A549 (cell line): ENCODE results near the gene FAM131C. TPM values are rescaled to one million over a fixed set of nuclear protein-coding genes. Genes with fewer than 3 reads are reported as not detected.

Experiments used
- ATAC-seq, 2 experiments: fragments of 200-7000 bp in 1 of 2; fragments of >200 bp in 1 of 2; cut with Nextera tagmentation in 1 of 2; cut with Tn5 transposase in 1 of 2; 3 replicates each; pipeline versions ENCODE4 v1.8.0 to v1.9.1; 2018 to 2020; ENCODE audit warnings: mild to moderate bottlenecking in 1 of 2, moderate library complexity in 1 of 2
- CTCF ChIA-PET: fragments of 300-600 bp; sonication (Branson Sonifier 250); formaldehyde crosslinking; extraction: SDS; loops from one replicate; lab custom pipeline; 2021; ENCODE audit warnings: antibody characterized with exemption, inconsistent platforms; lab: Yijun Ruan, JAX
- POLR2A ChIA-PET: fragments of 350-600 bp; formaldehyde crosslinking; extraction: SDS; loops from one replicate; lab custom pipeline; 2021; ENCODE audit warnings: antibody characterized with exemption, inconsistent platforms; lab: Yijun Ruan, JAX
- DNase-seq, 2 experiments: peaks; one replicate each; pipeline versions ENCODE4 v3.0.0 to v3.0.0-alpha.2; 2011 to 2016; ENCODE audit warnings: low read depth in 1 of 2, low spot score in 1 of 2
- FAIRE-seq: peaks from 2 replicates; lab custom pipeline; 2011; peaks lifted over from hg19 to GRCh38; lab: Jason Lieb, UNC
- H3K27ac ChIP-seq, 2 experiments: fragments of >200 bp; sonication (Bioruptor Twin); formaldehyde crosslinking; 3 replicates each; pipeline ENCODE4 v1.5.1; 2016 to 2017
- H3K4me1 ChIP-seq: fragments of >200 bp; sonication (Bioruptor Twin); formaldehyde crosslinking; 3 replicates; pipeline ENCODE4 v1.6.1; 2016
- H3K4me2 ChIP-seq: fragments of >200 bp; sonication (Bioruptor Twin); formaldehyde crosslinking; 3 replicates; pipeline ENCODE4 v1.6.1; 2016
- H3K4me3 ChIP-seq: fragments of >200 bp; sonication (Bioruptor Twin); formaldehyde crosslinking; 3 replicates; pipeline ENCODE4 v1.5.1; 2016
- H3K9me3 ChIP-seq: fragments of >200 bp; sonication (Bioruptor Twin); formaldehyde crosslinking; 3 replicates; pipeline ENCODE4 v1.6.1; 2016
- BCL3 ChIP-seq: fragments of >200 bp; sonication (Bioruptor Twin); formaldehyde crosslinking; IDR thresholded peaks from 3 replicates; pipeline ENCODE4 v1.6.1; 2016
- CBX8 ChIP-seq: fragments of 200-600 bp; sonication (generic); IDR thresholded peaks from 2 replicates; pipeline ENCODE4 v1.6.1; 2016
- CHD4 ChIP-seq: fragments of 200-600 bp; sonication (generic); IDR thresholded peaks from 2 replicates; pipeline ENCODE4 v1.6.1; 2016; ENCODE audit warnings: antibody characterized with exemption, mild to moderate bottlenecking, borderline replicate concordance
- EHF ChIP-seq: fragments of 250-450 bp; sonication (Bioruptor Pico); IDR thresholded peaks from 2 replicates; pipeline ENCODE4 v1.5.0; 2020; ENCODE audit warnings: mild to moderate bottlenecking
- EHMT2 ChIP-seq: fragments of 200-600 bp; sonication (generic); IDR thresholded peaks from 2 replicates; pipeline ENCODE4 v1.6.1; 2016; ENCODE audit warnings: antibody characterized with exemption, low read depth, mild to moderate bottlenecking, moderate library complexity
- ELK1 ChIP-seq: fragments of 150-350 bp; IDR thresholded peaks from 2 replicates; pipeline ENCODE4 v1.6.1; 2014; ENCODE audit warnings: low read depth, mild to moderate bottlenecking, low read length
- EP300 ChIP-seq, 2 experiments: fragments of >200 bp; sonication (Bioruptor Twin); formaldehyde crosslinking; IDR thresholded peaks; 2 replicates in 1 of 2; 3 replicates in 1 of 2; pipeline ENCODE4 v1.6.1; 2016 to 2017
- ESRRA ChIP-seq: fragments of 150-350 bp; IDR thresholded peaks from 2 replicates; pipeline ENCODE4 v1.6.1; 2014; ENCODE audit warnings: mild to moderate bottlenecking, low read length, borderline replicate concordance
- FOSL2 ChIP-seq, 2 experiments: fragments of 450-650 bp in 1 of 2; fragments of >200 bp in 1 of 2; sonication (Bioruptor Twin) in 1 of 2; formaldehyde crosslinking; IDR thresholded peaks; 2 replicates each; pipeline versions ENCODE4 v1.5.0 to v1.6.1; 2016 to 2020; ENCODE audit warnings: mild to moderate bottlenecking in 1 of 2, moderate library complexity in 1 of 2
- FOXS1 ChIP-seq: fragments of 250-450 bp; sonication (Bioruptor Pico); IDR thresholded peaks from 2 replicates; pipeline ENCODE4 v1.5.0; 2020; ENCODE audit warnings: mild to moderate bottlenecking, moderate library complexity
- GATA3 ChIP-seq: IDR thresholded peaks from 2 replicates; pipeline ENCODE4 v1.6.1; 2012; ENCODE audit warnings: borderline replicate concordance
- HOXA7 ChIP-seq: fragments of 250-450 bp; sonication (Bioruptor Pico); IDR thresholded peaks from 2 replicates; pipeline ENCODE4 v1.5.0; 2020; ENCODE audit warnings: mild to moderate bottlenecking, moderate library complexity
- HOXB5 ChIP-seq: fragments of 250-450 bp; sonication (Bioruptor Pico); IDR thresholded peaks from 2 replicates; pipeline ENCODE4 v1.5.0; 2020; ENCODE audit warnings: mild to moderate bottlenecking, moderate library complexity
- JUNB ChIP-seq: fragments of >200 bp; sonication (Bioruptor Twin); formaldehyde crosslinking; IDR thresholded peaks from 2 replicates; pipeline ENCODE4 v1.6.1; 2016
- KDM1A ChIP-seq: fragments of 200-600 bp; sonication (generic); IDR thresholded peaks from 2 replicates; pipeline ENCODE4 v1.6.1; 2016; ENCODE audit warnings: low read depth, mild to moderate bottlenecking
- MAFK ChIP-seq: fragments of 450-650 bp; IDR thresholded peaks from 2 replicates; pipeline ENCODE4 v1.6.1; 2014; ENCODE audit not compliant: partially characterized antibody
- MAX ChIP-seq: IDR thresholded peaks from 2 replicates; pipeline ENCODE4 v1.6.1; 2012
- MAZ ChIP-seq: fragments of 150-350 bp; IDR thresholded peaks from 2 replicates; pipeline ENCODE4 v1.6.1; 2014; ENCODE audit warnings: antibody characterized with exemption, low read depth, low read length, borderline replicate concordance
- MYC ChIP-seq: IDR thresholded peaks from 2 replicates; pipeline ENCODE4 v1.6.1; 2012; ENCODE audit warnings: mild to moderate bottlenecking, inconsistent platforms, low read length, improper control_type of control experiment, borderline replicate concordance
- NFE2L2 ChIP-seq: fragments of 150-350 bp; conservative IDR thresholded peaks from 2 replicates; pipeline ENCODE4 v1.6.1; 2014; ENCODE audit warnings: low read length
- PBX3 ChIP-seq: IDR thresholded peaks from 2 replicates; pipeline ENCODE4 v1.6.1; 2012
- PHF8 ChIP-seq: fragments of 200-600 bp; sonication (generic); IDR thresholded peaks from 2 replicates; pipeline ENCODE4 v1.6.1; 2016; ENCODE audit warnings: low read depth, mild to moderate bottlenecking, antibody characterized with exemption, moderate library complexity, borderline replicate concordance
- POLR2A ChIP-seq: IDR thresholded peaks from 2 replicates; pipeline ENCODE4 v1.6.1; 2012; ENCODE audit warnings: mild to moderate bottlenecking, low read length
- RAD21 ChIP-seq, 2 experiments: fragments of >200 bp in 1 of 2; sonication (Bioruptor Twin) in 1 of 2; formaldehyde crosslinking in 1 of 2; IDR thresholded peaks in 1 of 2; conservative IDR thresholded peaks in 1 of 2; 2 replicates in 1 of 2; 3 replicates in 1 of 2; pipeline ENCODE4 v1.6.1; 2012 to 2018; ENCODE audit warnings: inconsistent platforms in 1 of 2
- RFX5 ChIP-seq: fragments of 450-650 bp; IDR thresholded peaks from 2 replicates; pipeline ENCODE4 v1.7.1; 2014; ENCODE audit warnings: antibody characterized with exemption, mild to moderate bottlenecking, moderate library complexity
- RNF2 ChIP-seq: fragments of 200-600 bp; sonication (generic); IDR thresholded peaks from 2 replicates; pipeline ENCODE4 v1.6.1; 2016; ENCODE audit warnings: low read depth, mild to moderate bottlenecking, antibody characterized with exemption, moderate library complexity, borderline replicate concordance
- SMC3 ChIP-seq: fragments of >200 bp; sonication (Bioruptor Twin); formaldehyde crosslinking; IDR thresholded peaks from 3 replicates; pipeline ENCODE4 v1.6.1; 2018; ENCODE audit warnings: inconsistent platforms
- TFCP2L1 ChIP-seq: fragments of 250-450 bp; sonication (Bioruptor Pico); IDR thresholded peaks from 2 replicates; pipeline ENCODE4 v1.5.0; 2021; ENCODE audit warnings: mild to moderate bottlenecking
- TP53 ChIP-seq: fragments of 250-450 bp; sonication (Bioruptor Pico); IDR thresholded peaks from 2 replicates; pipeline ENCODE4 v1.5.0; 2021; ENCODE audit warnings: mild to moderate bottlenecking, moderate library complexity
- USF2 ChIP-seq: fragments of 450-650 bp; IDR thresholded peaks from 2 replicates; pipeline ENCODE4 v1.6.1; 2014; ENCODE audit warnings: antibody characterized with exemption
- WGBS: methylation state at CpG from one replicate; pipeline ENCODE4 v1.1.6; 2017; ENCODE audit errors: missing lambda C conversion rate; 5-methylcytosine and 5-hydroxymethylcytosine counted together
- polyA plus RNA-seq, 4 experiments: library from polyadenylated mRNA; depleted of rRNA in 3 of 4; stranded (reverse); fragments of >200 nt; fragmentation: RNase III in 1 of 4; extraction: RNeasy Plus Mini Kit Qiagen cat#74134 plus additional on column Dnase treatment in 1 of 4; gene quantifications; 2 replicates in 3 of 4; 3 replicates in 1 of 4; pipeline ENCODE4 v1.2.3, GENCODE V29; 2011 to 2017

FAM131C gene
- polyA plus RNA-seq, 2 of the 4 experiments (the other 2 are of a cell fraction): 2.3 to 6.7 TPM

- peak overlapping the region; percentile 48 to 64; a peak in 3 of 6 replicates for H3K27ac ChIP-seq
- H3K4me2 ChIP-seq: no peak overlapping the region; the same call in 2 of the 3 replicates
- no peak for TF ChIP-seq KDM1A
- no peak for TF ChIP-seq USF2
- TF ChIP-seq RFX5: no peak
- TF ChIP-seq POLR2A: no peak
- no peak for TF ChIP-seq TFCP2L1 (CRISPR knock-in tag)
- no peak for TF ChIP-seq ESRRA
- no peak for TF ChIP-seq MAFK
- TF ChIP-seq PHF8: no peak
- TF ChIP-seq JUNB: no peak
- TF ChIP-seq PBX3: no peak
- TF ChIP-seq MYC: no peak
- no peak for TF ChIP-seq RNF2
- TF ChIP-seq FOSL2 (IDR thresholded peaks at IDR 0.05): no peak
- TF ChIP-seq FOSL2 (CRISPR knock-in tag; IDR thresholded peaks at IDR 0.05): no peak
- no peak for TF ChIP-seq BCL3
- no peak for TF ChIP-seq SMC3
- no peak for TF ChIP-seq CHD4
- no peak for TF ChIP-seq EP300 (IDR thresholded peaks at IDR 0.05)
- no peak for TF ChIP-seq HOXA7
- no peak for TF ChIP-seq CBX8
- no peak for TF ChIP-seq MAZ
- TF ChIP-seq, all 56 proteins: peak for 0
- DNase-seq: no peak
- ATAC-seq: 0 out of 6 replicates have a peak, but pooled peaks of 1 of the 2 experiments have one; percentile 4
- ChIA-PET CTCF (interaction anchor here (0.6 to 2.2 kb wide), 3 partner anchors 8 to 935 kb away, joined by 3 to 6 read pairs (median 3); no protein-coding TSS in a partner anchor), POLR2A (no interaction called here)
- Histone ChIP-seq H3K4me1 (peaks cover 25% of the 10 kb centered on the region), H3K4me3 (no peak overlapping the region), H3K9me3 (no peaks in the 10 kb centered on the region)
- 63% methylated on average over 6 of the region's 23 CpGs for WGBS
- FAIRE-seq: no peak
These were observed 57.2 kb downstream of the FAM131C start for GRCh38 chr1:16015960-16016901.

GRCh38 chr1:16015491-16015890 lies 58.0 kb downstream of the FAM131C start:
- Histone ChIP-seq H3K27ac (peak overlapping the region; percentile 48 to 64; a peak in 3 of 6 replicates), H3K4me3 (no peak overlapping the region), H3K4me2 (no peak overlapping the region; the same call in 2 of the 3 replicates), H3K4me1 (peaks cover 25% of the 10 kb centered on the region), H3K9me3 (no peaks in the 10 kb centered on the region)
- POLR2A ChIA-PET: no interaction called here
- FAIRE-seq (no peak), DNase-seq (no peak), ATAC-seq (no peak)
- CTCF ChIA-PET: interaction anchor here (1.3 kb wide), 1 partner anchor 18 kb away, joined by 3 read pairs; no protein-coding TSS in a partner anchor
- TF ChIP-seq PBX3: no peak
- no peak for TF ChIP-seq ELK1
- no peak for TF ChIP-seq USF2
- TF ChIP-seq HOXB5 (CRISPR knock-in tag): no peak
- no peak for TF ChIP-seq GATA3
- TF ChIP-seq RFX5: no peak
- TF ChIP-seq EHMT2: no peak
- TF ChIP-seq MAX: no peak
- TF ChIP-seq MAZ: no peak
- TF ChIP-seq RNF2: no peak
- no peak for TF ChIP-seq TP53
- TF ChIP-seq NFE2L2: no peak
- TF ChIP-seq FOXS1 (CRISPR knock-in tag): no peak
- no peak for TF ChIP-seq EHF
- no peak for TF ChIP-seq RAD21 (conservative IDR thresholded peaks at IDR 0.05 in 1 of 2, IDR thresholded peaks at IDR 0.05 in 1 of 2)
- TF ChIP-seq, all 56 proteins: peak for 0
- WGBS: 92% methylated on average over 7 of the region's 25 CpGs
